Panc1 (cell line): ENCODE results near the gene CTAGE1.

Experiments
- SIN3A ChIP-seq: IDR thresholded peaks from 2 replicates; pipeline ENCODE4 v1.6.1; 2012; ENCODE audit warnings: low read depth, mild to moderate bottlenecking, low read length, moderate library complexity, borderline replicate concordance; ENCODE audit not compliant: insufficient read depth
- TCF7L2 ChIP-seq: IDR thresholded peaks from 2 replicates; pipeline ENCODE4 v1.6.1; 2011; ENCODE audit warnings: mild to moderate bottlenecking, low read depth, low read length, inconsistent platforms
- TF ChIP-seq, protein P1 (sequence below): fragments of 450-650 bp; IDR thresholded peaks from 2 replicates; pipeline ENCODE4 v1.5.1; 2017; ENCODE audit warnings: mild to moderate bottlenecking
- TF ChIP-seq, protein P2 (sequence below), 2 experiments: IDR thresholded peaks; 2 replicates each; pipeline ENCODE4 v1.6.1; 2011 to 2012; ENCODE audit warnings: low read depth in 2 of 2, control low read depth in 1 of 2, low read length in 1 of 2, mild to moderate bottlenecking in 1 of 2, moderate library complexity in 1 of 2; ENCODE audit not compliant: insufficient read depth in 1 of 2

DNA sequence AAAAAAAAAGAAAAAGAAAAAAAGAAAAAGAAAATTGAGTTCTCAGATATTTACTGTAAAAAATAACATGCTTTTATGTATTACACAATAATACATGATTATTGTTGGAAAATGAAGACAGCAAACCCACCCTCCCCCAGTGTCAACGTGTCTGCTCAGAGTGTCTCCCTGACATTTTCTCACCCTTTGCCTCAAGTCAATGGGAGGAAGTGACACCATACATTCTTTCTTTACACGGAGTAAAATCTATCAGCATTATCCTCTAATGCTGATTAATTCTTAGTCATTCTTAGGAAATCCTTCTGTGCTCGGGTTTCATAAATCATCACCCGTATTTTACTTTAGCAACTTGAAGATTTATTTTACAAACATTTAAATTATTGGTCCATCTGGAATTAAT lies 32.0 kb downstream of the CTAGE1 start:
- TF ChIP-seq, protein P1, sequence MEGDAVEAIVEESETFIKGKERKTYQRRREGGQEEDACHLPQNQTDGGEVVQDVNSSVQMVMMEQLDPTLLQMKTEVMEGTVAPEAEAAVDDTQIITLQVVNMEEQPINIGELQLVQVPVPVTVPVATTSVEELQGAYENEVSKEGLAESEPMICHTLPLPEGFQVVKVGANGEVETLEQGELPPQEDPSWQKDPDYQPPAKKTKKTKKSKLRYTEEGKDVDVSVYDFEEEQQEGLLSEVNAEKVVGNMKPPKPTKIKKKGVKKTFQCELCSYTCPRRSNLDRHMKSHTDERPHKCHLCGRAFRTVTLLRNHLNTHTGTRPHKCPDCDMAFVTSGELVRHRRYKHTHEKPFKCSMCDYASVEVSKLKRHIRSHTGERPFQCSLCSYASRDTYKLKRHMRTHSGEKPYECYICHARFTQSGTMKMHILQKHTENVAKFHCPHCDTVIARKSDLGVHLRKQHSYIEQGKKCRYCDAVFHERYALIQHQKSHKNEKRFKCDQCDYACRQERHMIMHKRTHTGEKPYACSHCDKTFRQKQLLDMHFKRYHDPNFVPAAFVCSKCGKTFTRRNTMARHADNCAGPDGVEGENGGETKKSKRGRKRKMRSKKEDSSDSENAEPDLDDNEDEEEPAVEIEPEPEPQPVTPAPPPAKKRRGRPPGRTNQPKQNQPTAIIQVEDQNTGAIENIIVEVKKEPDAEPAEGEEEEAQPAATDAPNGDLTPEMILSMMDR, result no peak
- TF ChIP-seq, protein P2, sequence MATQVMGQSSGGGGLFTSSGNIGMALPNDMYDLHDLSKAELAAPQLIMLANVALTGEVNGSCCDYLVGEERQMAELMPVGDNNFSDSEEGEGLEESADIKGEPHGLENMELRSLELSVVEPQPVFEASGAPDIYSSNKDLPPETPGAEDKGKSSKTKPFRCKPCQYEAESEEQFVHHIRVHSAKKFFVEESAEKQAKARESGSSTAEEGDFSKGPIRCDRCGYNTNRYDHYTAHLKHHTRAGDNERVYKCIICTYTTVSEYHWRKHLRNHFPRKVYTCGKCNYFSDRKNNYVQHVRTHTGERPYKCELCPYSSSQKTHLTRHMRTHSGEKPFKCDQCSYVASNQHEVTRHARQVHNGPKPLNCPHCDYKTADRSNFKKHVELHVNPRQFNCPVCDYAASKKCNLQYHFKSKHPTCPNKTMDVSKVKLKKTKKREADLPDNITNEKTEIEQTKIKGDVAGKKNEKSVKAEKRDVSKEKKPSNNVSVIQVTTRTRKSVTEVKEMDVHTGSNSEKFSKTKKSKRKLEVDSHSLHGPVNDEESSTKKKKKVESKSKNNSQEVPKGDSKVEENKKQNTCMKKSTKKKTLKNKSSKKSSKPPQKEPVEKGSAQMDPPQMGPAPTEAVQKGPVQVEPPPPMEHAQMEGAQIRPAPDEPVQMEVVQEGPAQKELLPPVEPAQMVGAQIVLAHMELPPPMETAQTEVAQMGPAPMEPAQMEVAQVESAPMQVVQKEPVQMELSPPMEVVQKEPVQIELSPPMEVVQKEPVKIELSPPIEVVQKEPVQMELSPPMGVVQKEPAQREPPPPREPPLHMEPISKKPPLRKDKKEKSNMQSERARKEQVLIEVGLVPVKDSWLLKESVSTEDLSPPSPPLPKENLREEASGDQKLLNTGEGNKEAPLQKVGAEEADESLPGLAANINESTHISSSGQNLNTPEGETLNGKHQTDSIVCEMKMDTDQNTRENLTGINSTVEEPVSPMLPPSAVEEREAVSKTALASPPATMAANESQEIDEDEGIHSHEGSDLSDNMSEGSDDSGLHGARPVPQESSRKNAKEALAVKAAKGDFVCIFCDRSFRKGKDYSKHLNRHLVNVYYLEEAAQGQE (IDR thresholded peaks at IDR 0.05; ENCODE audit: insufficient read depth in 1 of 2, low read depth in 2 of 2, low read length in 1 of 2), result no peak
- TF ChIP-seq SIN3A, result no peak
- TF ChIP-seq TCF7L2, result no peak
